HEK293T (cell line): ENCODE data around the gene PACRG.

ENCODE experiments used
- CTCF ChIA-PET: fragments of 350-600 bp; formaldehyde crosslinking; extraction: SDS; loops from one replicate; lab custom pipeline; 2021; ENCODE audit warnings: antibody characterized with exemption, inconsistent platforms; lab: Yijun Ruan, JAX
- POLR2A ChIA-PET: fragments of 350-600 bp; formaldehyde crosslinking; extraction: SDS; loops from one replicate; lab custom pipeline; 2020; ENCODE audit warnings: antibody characterized with exemption, inconsistent platforms; lab: Yijun Ruan, JAX
- DNase-seq: peaks from one replicate; pipeline ENCODE4 v3.0.0; 2012; ENCODE audit warnings: mixed read lengths; ENCODE audit errors: extremely low spot score
- ARNT ChIP-seq: fragments of 450-650 bp; IDR thresholded peaks from 2 replicates; pipeline ENCODE4 v1.6.1; 2017; ENCODE audit warnings: mild to moderate bottlenecking
- BHLHE40 ChIP-seq: fragments of 450-650 bp; IDR thresholded peaks from 2 replicates; pipeline ENCODE4 v1.6.1; 2016; ENCODE audit warnings: mild to moderate bottlenecking, moderate library complexity, borderline replicate concordance
- CTBP1 ChIP-seq: fragments of 450-650 bp; IDR thresholded peaks from 2 replicates; pipeline ENCODE4 v1.6.1; 2016; ENCODE audit warnings: borderline replicate concordance
- ELF4 ChIP-seq: fragments of 450-650 bp; IDR thresholded peaks from 2 replicates; pipeline ENCODE4 v1.6.1; 2017; ENCODE audit warnings: antibody characterized with exemption
- FOXA1 ChIP-seq: fragments of 450-650 bp; IDR thresholded peaks from 2 replicates; pipeline ENCODE4 v1.6.1; 2016; ENCODE audit warnings: mild to moderate bottlenecking
- FOXK2 ChIP-seq: fragments of 450-650 bp; IDR thresholded peaks from 2 replicates; pipeline ENCODE4 v1.6.1; 2016; ENCODE audit warnings: mild to moderate bottlenecking
- FOXM1 ChIP-seq: fragments of 450-650 bp; IDR thresholded peaks from 2 replicates; pipeline ENCODE4 v1.6.1; 2017; ENCODE audit warnings: mild to moderate bottlenecking, borderline replicate concordance
- HDGF ChIP-seq: fragments of 450-650 bp; IDR thresholded peaks from 2 replicates; pipeline ENCODE4 v1.6.1; 2017; ENCODE audit warnings: antibody characterized with exemption, borderline replicate concordance
- L3MBTL2 ChIP-seq: fragments of 450-650 bp; conservative IDR thresholded peaks from 2 replicates; pipeline ENCODE4 v1.6.1; 2016; ENCODE audit warnings: mild to moderate bottlenecking
- LEF1 ChIP-seq: fragments of 450-650 bp; IDR thresholded peaks from 2 replicates; pipeline ENCODE4 v1.6.1; 2017; ENCODE audit warnings: mild to moderate bottlenecking, borderline replicate concordance
- NFRKB ChIP-seq: fragments of 450-650 bp; IDR thresholded peaks from 2 replicates; pipeline ENCODE4 v1.6.1; 2016; ENCODE audit warnings: mild to moderate bottlenecking, moderate library complexity
- PKNOX1 ChIP-seq: fragments of 450-650 bp; IDR thresholded peaks from 2 replicates; pipeline ENCODE4 v1.6.1; 2016
- SP1 ChIP-seq: fragments of 450-650 bp; IDR thresholded peaks from 2 replicates; pipeline ENCODE4 v1.6.1; 2017
- SUZ12 ChIP-seq: fragments of 450-650 bp; IDR thresholded peaks from 2 replicates; pipeline ENCODE4 v1.6.1; 2016; ENCODE audit warnings: mild to moderate bottlenecking
- TARDBP ChIP-seq: fragments of 450-650 bp; IDR thresholded peaks from 2 replicates; pipeline ENCODE4 v1.6.1; 2016
- ZNF384 ChIP-seq: fragments of 450-650 bp; IDR thresholded peaks from 2 replicates; pipeline ENCODE4 v1.6.1; 2016

Gene PACRG

GRCh38 chr6:163179721-163180120 is 451.9 kb downstream of the PACRG start:
- POLR2A ChIA-PET: no interaction called here
- DNase-seq: no peak
- CTCF ChIA-PET: no interaction called here
- TF ChIP-seq FOXM1 (no peak), ELF4 (no peak), TARDBP (no peak), ARNT (no peak), L3MBTL2 (no peak), BHLHE40 (no peak), NFRKB (no peak), FOXA1 (no peak), LEF1 (no peak), ZNF384 (no peak), PKNOX1 (no peak), CTBP1 (no peak), FOXK2 (no peak), SP1 (no peak), HDGF (no peak), SUZ12 (no peak)

- peak; percentile 72 for DNase-seq
- ChIA-PET CTCF (interaction anchor here (0.7 to 1.0 kb wide), 3 partner anchors 28 to 238 kb away, joined by 3 to 4 read pairs (median 3); no protein-coding TSS in a partner anchor), POLR2A (interaction anchor here (1.4 kb wide), 1 partner anchor 235 kb away, joined by 4 read pairs; no protein-coding TSS in a partner anchor)
- TF ChIP-seq HDGF (no peak), BHLHE40 (no peak), CTBP1 (no peak), ELF4 (no peak), LEF1 (no peak), FOXA1 (no peak), ZNF384 (no peak), L3MBTL2 (no peak), NFRKB (no peak), ARNT (no peak), FOXM1 (no peak), SUZ12 (no peak), TARDBP (no peak), SP1 (no peak), PKNOX1 (no peak)
Measured at GRCh38 chr6:163180874-163181541, 453.2 kb downstream of the PACRG start.

GRCh38 chr6:163181666-163182180 is 453.9 kb downstream of the PACRG start:
- CTCF ChIA-PET: interaction anchor here (1.0 kb wide), 1 partner anchor 235 kb away, joined by 3 read pairs; no protein-coding TSS in a partner anchor
- DNase-seq: no peak
- POLR2A ChIA-PET: interaction anchor here (1.4 kb wide), 1 partner anchor 234 kb away, joined by 4 read pairs; no protein-coding TSS in a partner anchor
- TF ChIP-seq SP1: no peak
- TF ChIP-seq LEF1: no peak
- TF ChIP-seq HDGF: no peak
- no peak for TF ChIP-seq NFRKB
- TF ChIP-seq FOXK2: no peak
- TF ChIP-seq FOXA1: no peak
- no peak for TF ChIP-seq TARDBP
- TF ChIP-seq BHLHE40: no peak
- TF ChIP-seq ZNF384: no peak
- TF ChIP-seq ELF4: no peak
- no peak for TF ChIP-seq ARNT

- no peak for DNase-seq
- POLR2A ChIA-PET: no interaction called here
- TF ChIP-seq BHLHE40 (no peak), ZNF384 (no peak), CTBP1 (no peak), TARDBP (no peak), FOXA1 (no peak), ELF4 (no peak), NFRKB (no peak), PKNOX1 (no peak), LEF1 (no peak), SP1 (no peak), FOXK2 (no peak), HDGF (no peak), FOXM1 (no peak)
- CTCF ChIA-PET: no interaction called here
Measured at GRCh38 chr6:163182696-163183095, 454.9 kb downstream of the PACRG start.

GRCh38 chr6:163183806-163184205 is 456.0 kb downstream of the PACRG start:
- DNase-seq: no peak
- ChIA-PET CTCF (interaction anchor here (0.6 kb wide), 1 partner anchor 232 kb away, joined by 6 read pairs; no protein-coding TSS in a partner anchor), POLR2A (interaction anchor here (1.0 kb wide), 1 partner anchor 20 kb away, joined by 3 read pairs; no protein-coding TSS in a partner anchor)
- TF ChIP-seq FOXM1 (no peak), FOXK2 (no peak), SUZ12 (no peak), NFRKB (no peak), ZNF384 (no peak), TARDBP (no peak), L3MBTL2 (no peak), CTBP1 (no peak), LEF1 (no peak), FOXA1 (no peak), ELF4 (no peak)
